Activated naive CD8-positive, alpha-beta T cell treated with anti-CD3 and anti-CD28 coated beads, Interleukin-2, amount 10 ng/mL, durations not matched to agents 7 days and 5 days (primary cell): ENCODE results near the gene DNAH9. TPM values are rescaled to one million over a fixed set of nuclear protein-coding genes. Genes with fewer than 3 reads are reported as not detected.

ENCODE experiments used
- ATAC-seq: fragments of 150-1000 bp; cut with Tn5 transposase; one replicate; pipeline ENCODE4 v1.10.0; 2021; ENCODE audit warnings: low read depth, moderate library complexity
- POLR2A ChIA-PET: fragments of 350-600 bp; sonication (Branson Sonifier 250); formaldehyde crosslinking; loops from one replicate; lab custom pipeline; 2021; ENCODE audit warnings: antibody characterized with exemption; lab: Charles Lee
- DNase-seq: peaks from one replicate; pipeline ENCODE4 v3.0.0; 2021
- H3K27ac Mint-ChIP-seq: one replicate; pipeline ENCODE4 v1.8.0; 2022; ENCODE audit warnings: mild to moderate bottlenecking, mixed read lengths
- H3K27me3 Mint-ChIP-seq: one replicate; pipeline ENCODE4 v1.8.0; 2022; ENCODE audit warnings: mild to moderate bottlenecking, moderate library complexity, mixed read lengths
- H3K36me3 Mint-ChIP-seq: one replicate; pipeline ENCODE4 v1.8.0; 2021; ENCODE audit warnings: mild to moderate bottlenecking, mixed read lengths
- H3K4me1 Mint-ChIP-seq: one replicate; pipeline ENCODE4 v1.8.0; 2021; ENCODE audit warnings: mixed read lengths
- H3K4me3 Mint-ChIP-seq: one replicate; pipeline ENCODE4 v1.8.0; 2022; ENCODE audit warnings: mild to moderate bottlenecking, moderate library complexity, mixed read lengths
- H3K9me3 Mint-ChIP-seq: one replicate; pipeline ENCODE4 v1.8.0; 2021; ENCODE audit warnings: mixed read lengths
- total RNA-seq, 2 experiments: library from RNA; stranded (reverse); gene quantifications; one replicate each; pipeline ENCODE4 v1.2.3, GENCODE V29; 2021

The DNAH9 gene
- total RNA-seq, 2 experiments from 2014 or later, result not detected

DNA sequence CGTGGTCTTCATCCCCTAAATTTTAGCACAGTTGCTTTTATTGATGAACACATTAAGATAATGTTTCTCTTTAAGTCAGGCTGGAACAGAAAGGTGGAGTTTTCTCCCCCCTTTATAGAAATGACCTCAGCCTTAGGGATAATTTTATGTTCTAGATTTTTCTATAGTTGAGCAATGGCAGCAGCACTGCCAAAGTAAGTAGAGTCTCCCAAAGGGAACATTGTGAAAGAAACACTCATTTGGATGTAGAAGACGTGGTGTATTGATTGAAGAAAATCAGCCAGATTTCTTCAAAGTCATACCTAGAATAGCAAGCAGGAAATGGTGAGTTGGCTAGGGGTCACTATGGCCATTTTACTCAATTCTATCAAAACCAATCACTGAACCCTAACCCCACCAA, 122.5 kb downstream of the DNAH9 start:
- H3K36me3 Mint-ChIP-seq, result no peaks in the 10 kb centered on the region
- POLR2A ChIA-PET, result no interaction called here
- H3K27me3 Mint-ChIP-seq, result no peaks in the 10 kb centered on the region
- ATAC-seq (no peak), DNase-seq (no peak)
- no peak overlapping the region for H3K27ac Mint-ChIP-seq
- no peaks in the 10 kb centered on the region for H3K4me1 Mint-ChIP-seq
- H3K4me3 Mint-ChIP-seq, result no peak overlapping the region
- H3K9me3 Mint-ChIP-seq, result no peaks in the 10 kb centered on the region

DNA sequence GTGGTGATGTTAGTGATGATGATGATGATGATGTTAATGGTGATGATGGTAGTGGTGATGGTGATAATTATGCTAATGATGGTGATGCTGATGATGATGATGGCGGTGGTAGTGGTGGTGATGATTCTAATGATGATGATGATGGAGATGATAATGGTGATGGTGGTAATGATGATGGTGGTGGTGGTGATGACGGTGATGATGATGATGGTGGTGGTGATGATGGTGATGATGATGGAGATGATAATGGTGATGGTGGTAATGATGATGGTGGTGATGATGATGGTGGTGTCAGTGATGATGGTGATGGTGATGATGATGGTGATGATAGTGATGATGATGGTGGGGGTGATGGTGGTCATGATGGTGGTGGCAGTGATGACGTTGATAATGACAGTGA, 132.5 kb downstream of the DNAH9 start:
- POLR2A ChIA-PET, result no interaction called here
- Mint-ChIP-seq H3K4me3 (no peak overlapping the region), H3K36me3 (no peaks in the 10 kb centered on the region), H3K27ac (no peak overlapping the region), H3K4me1 (no peaks in the 10 kb centered on the region), H3K9me3 (peaks cover 2% of the 10 kb centered on the region), H3K27me3 (no peaks in the 10 kb centered on the region)
- ATAC-seq (no peak), DNase-seq (no peak)

DNA sequence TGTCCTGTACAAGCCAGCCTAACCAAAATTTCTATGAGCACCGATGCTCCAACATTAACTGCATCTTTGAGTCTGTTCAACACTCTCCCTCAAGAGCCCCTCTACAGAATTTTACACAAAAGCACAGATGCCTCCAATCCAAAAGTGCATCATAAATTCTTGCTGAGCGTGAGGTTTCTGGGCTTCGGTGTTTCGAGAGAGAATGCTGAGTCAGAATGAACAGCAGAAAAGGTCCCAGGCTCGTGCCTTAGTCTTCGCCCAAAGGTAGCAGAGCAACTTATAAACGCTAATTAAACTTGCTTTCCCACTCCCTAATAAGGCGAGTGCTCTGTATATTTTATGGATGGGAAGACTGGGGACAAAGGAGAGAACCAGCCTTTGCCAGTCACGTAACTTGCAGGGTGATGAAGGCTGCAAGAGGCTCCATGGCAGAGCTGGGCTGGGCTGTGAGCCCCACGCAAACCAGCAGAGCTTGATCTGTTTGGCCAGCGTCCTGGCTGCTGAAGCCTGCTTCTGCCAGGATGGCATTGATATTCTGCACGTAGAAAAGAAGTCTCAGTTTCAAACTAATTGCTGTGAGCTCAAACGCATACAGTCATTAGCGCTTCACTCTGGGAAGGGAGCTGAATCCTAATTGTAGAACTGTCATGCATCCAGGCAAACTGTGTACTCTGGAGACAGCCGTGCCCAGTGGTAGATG, 138.5 kb downstream of the DNAH9 start:
- H3K27ac Mint-ChIP-seq, result no peak overlapping the region
- H3K4me3 Mint-ChIP-seq, result no peak overlapping the region
- no peaks in the 10 kb centered on the region for H3K4me1 Mint-ChIP-seq
- no peaks in the 10 kb centered on the region for H3K36me3 Mint-ChIP-seq
- DNase-seq (no peak), ATAC-seq (no peak)
- peaks cover 1% of the 10 kb centered on the region for H3K27me3 Mint-ChIP-seq
- POLR2A ChIA-PET, result no interaction called here
- peaks cover 2% of the 10 kb centered on the region for H3K9me3 Mint-ChIP-seq

DNA sequence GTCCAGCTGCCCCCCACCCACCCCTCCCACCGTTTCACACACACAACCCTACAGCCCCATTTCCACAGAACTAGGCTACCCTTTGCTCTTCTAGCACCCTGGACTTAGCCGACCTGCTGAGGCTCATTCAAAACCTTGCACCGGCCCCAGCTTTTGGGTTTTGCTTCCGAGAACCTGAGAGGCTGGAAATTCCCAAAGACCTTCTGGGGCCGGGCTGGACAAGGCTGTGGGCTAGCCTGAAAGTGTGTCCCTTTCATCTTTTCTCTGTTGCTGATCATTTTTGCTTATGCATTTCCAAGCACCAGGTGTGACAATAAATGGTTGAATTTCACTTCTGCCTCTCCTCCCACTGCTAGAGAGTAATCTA, 139.0 kb downstream of the DNAH9 start:
- Mint-ChIP-seq H3K27ac (no peak overlapping the region), H3K4me3 (no peak overlapping the region), H3K4me1 (no peaks in the 10 kb centered on the region), H3K9me3 (peaks cover 2% of the 10 kb centered on the region), H3K27me3 (peaks cover 1% of the 10 kb centered on the region), H3K36me3 (no peaks in the 10 kb centered on the region)
- DNase-seq (no peak), ATAC-seq (no peak)
- POLR2A ChIA-PET, result no interaction called here

DNA sequence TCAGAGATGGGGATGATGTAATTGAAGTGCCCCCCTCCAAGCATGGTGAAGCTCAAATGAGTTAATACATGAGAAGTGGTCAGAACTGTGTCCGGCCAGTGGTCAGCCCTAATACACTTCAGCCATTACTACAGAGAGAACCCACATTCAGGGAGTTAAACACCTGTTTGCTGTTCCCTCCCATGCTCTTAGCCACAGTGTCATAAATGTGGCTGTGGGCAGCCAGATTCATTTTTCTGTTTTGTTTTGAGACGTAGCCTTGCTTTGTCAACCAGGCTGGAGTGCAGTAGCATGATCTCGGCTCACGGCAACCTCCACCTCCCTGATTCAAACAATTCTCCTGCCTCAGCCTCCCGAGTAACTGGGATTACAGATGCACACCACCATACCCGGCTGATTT, 139.9 kb downstream of the DNAH9 start:
- POLR2A ChIA-PET, result no interaction called here

DNA sequence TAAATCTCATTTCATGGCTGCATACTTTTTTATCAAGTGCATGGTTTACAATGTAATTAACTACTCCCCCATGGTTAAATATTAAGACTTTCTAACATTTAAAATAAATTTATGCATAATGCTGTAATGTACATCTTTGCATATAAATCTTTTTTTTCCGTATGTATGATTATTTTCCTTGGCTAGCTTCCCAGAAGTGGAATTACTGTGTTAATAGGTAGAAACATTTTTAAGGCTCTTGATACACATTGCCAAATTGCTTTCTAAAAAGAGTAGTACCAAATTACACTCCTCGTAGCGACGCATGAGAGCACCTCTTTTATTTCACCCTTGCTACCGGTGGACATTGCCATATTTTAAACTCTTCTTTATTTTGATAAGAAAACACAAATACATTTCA, 141.1 kb downstream of the DNAH9 start:
- ATAC-seq (no peak), DNase-seq (no peak)
- Mint-ChIP-seq H3K4me1 (no peaks in the 10 kb centered on the region), H3K27me3 (peaks cover 1% of the 10 kb centered on the region), H3K4me3 (no peak overlapping the region), H3K9me3 (peaks cover under 1% of the 10 kb centered on the region), H3K36me3 (no peaks in the 10 kb centered on the region), H3K27ac (no peak overlapping the region)
- POLR2A ChIA-PET, result no interaction called here

More for the DNA sequence above, 139.9 kb downstream of the DNAH9 start:
- Mint-ChIP-seq H3K4me3 (no peak overlapping the region), H3K4me1 (no peaks in the 10 kb centered on the region), H3K27me3 (peaks cover 1% of the 10 kb centered on the region), H3K9me3 (no peaks in the 10 kb centered on the region), H3K27ac (no peak overlapping the region), H3K36me3 (no peaks in the 10 kb centered on the region)
- DNase-seq, result no peak
- no peak for ATAC-seq

DNA sequence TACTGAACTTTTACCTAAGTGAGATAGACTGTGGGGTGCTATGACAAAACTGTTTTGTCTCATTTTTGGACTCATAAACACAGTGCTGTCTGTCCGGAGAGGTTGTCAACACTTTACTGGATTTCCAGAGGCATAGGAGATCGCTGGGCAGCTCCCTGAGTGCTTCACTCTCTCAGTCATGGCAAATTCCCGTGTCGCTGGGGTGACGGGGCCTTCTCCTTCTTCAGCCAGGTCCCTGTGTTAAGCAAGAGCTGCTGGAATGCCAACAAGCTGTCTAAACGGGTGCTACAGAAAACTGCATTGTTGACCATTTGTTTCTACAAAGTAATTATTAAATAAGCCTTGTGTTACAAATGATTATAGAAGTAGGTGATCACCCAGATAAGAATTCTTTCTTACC, 141.6 kb downstream of the DNAH9 start:
- ATAC-seq, result no peak
- no peak overlapping the region for H3K27ac Mint-ChIP-seq
- peaks cover 1% of the 10 kb centered on the region for H3K27me3 Mint-ChIP-seq
- peaks cover 3% of the 10 kb centered on the region for H3K9me3 Mint-ChIP-seq
- H3K36me3 Mint-ChIP-seq, result no peaks in the 10 kb centered on the region
- H3K4me3 Mint-ChIP-seq, result no peak overlapping the region
- no peaks in the 10 kb centered on the region for H3K4me1 Mint-ChIP-seq
- DNase-seq, result no peak
- POLR2A ChIA-PET, result no interaction called here

DNA sequence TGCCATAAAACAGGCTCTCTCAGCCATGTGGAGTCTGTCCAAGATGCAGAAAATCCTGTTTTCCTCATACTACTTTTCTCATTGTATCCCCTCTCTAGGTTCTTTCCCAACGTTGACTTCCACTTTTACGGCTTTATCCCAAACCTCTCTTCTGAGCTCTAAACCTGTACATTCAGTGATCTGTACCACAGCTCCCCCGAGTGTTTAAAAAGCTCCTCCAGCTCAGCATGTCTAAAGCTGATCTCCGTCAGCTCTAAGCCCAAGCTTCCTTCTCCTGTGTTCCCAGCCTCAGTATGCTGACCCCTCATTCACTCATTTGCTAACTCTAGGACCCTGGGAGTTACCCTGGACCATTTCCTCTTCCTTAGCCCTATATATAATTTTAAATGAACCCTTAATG, 144.6 kb downstream of the DNAH9 start:
- Mint-ChIP-seq H3K27me3 (no peaks in the 10 kb centered on the region), H3K4me1 (no peaks in the 10 kb centered on the region), H3K9me3 (peaks cover 9% of the 10 kb centered on the region), H3K27ac (no peak overlapping the region), H3K4me3 (no peak overlapping the region), H3K36me3 (no peaks in the 10 kb centered on the region)
- ATAC-seq (no peak), DNase-seq (no peak)
- POLR2A ChIA-PET, result no interaction called here

DNA sequence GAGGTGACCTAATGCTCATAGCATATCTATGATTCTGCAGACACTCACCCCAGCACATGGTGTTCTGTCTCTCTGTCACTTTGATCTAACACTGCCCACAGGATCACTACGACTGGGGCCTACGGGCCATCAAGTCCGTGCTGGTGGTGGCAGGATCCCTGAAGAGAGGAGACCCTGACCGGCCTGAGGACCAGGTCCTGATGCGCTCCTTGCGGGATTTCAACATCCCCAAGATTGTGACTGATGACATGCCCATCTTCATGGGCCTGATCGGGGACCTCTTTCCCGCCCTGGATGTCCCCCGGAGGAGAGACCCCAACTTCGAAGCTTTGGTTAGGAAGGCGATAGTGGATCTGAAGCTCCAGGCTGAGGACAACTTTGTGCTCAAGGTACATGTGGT, 146.4 kb downstream of the DNAH9 start:
- Mint-ChIP-seq H3K27ac (no peak overlapping the region), H3K9me3 (peaks cover 9% of the 10 kb centered on the region), H3K27me3 (no peaks in the 10 kb centered on the region), H3K4me1 (no peaks in the 10 kb centered on the region), H3K36me3 (no peaks in the 10 kb centered on the region), H3K4me3 (no peak overlapping the region)
- no peak for DNase-seq
- POLR2A ChIA-PET, result no interaction called here
- ATAC-seq, result no peak

DNA sequence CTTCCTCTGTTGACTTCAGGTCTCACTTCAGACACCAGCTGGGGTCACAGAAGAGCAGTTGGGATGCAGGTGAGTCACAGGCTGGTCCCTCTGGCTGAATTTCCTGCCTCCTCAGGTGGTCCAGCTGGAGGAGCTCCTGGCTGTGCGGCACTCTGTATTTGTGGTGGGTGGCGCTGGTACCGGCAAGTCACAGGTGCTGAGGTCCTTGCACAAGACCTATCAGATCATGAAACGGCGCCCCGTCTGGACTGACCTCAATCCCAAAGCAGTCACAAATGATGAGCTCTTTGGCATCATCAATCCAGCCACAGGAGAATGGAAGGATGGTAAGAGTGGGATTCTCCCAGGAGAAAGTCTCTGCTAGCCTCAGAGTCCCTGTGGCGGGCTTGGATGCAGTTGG, 149.2 kb downstream of the DNAH9 start:
- DNase-seq (no peak), ATAC-seq (no peak)
- H3K4me3 Mint-ChIP-seq, result no peak overlapping the region
- H3K9me3 Mint-ChIP-seq, result peaks cover 9% of the 10 kb centered on the region
- H3K27ac Mint-ChIP-seq, result no peak overlapping the region
- POLR2A ChIA-PET, result no interaction called here
- H3K27me3 Mint-ChIP-seq, result no peaks in the 10 kb centered on the region
- no peaks in the 10 kb centered on the region for H3K36me3 Mint-ChIP-seq
- H3K4me1 Mint-ChIP-seq, result no peaks in the 10 kb centered on the region

DNA sequence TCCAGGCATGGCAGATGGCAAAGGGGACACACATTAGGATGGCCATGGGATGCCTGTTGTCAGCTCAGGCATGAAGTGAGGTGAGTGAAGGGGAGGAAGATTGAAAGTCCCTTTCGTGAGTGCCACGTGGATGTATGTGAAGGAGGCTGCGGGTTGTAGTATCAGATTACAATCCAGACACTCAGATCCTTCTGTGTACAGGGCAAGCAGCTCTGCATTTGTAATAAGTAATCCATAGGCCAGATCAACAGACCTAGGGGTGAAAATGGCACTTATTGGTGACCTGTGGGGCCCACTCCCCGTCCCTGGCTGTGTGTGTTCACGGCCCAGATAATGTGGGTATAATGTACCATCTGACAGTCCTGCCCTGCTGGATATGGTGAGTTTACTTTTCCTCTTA, 159.5 kb downstream of the DNAH9 start:
- ATAC-seq, result no peak
- Mint-ChIP-seq H3K9me3 (peaks cover 1% of the 10 kb centered on the region), H3K4me1 (no peaks in the 10 kb centered on the region), H3K27me3 (no peaks in the 10 kb centered on the region), H3K36me3 (no peaks in the 10 kb centered on the region), H3K4me3 (no peak overlapping the region), H3K27ac (no peak overlapping the region)
- no peak for DNase-seq
- POLR2A ChIA-PET, result no interaction called here

DNA sequence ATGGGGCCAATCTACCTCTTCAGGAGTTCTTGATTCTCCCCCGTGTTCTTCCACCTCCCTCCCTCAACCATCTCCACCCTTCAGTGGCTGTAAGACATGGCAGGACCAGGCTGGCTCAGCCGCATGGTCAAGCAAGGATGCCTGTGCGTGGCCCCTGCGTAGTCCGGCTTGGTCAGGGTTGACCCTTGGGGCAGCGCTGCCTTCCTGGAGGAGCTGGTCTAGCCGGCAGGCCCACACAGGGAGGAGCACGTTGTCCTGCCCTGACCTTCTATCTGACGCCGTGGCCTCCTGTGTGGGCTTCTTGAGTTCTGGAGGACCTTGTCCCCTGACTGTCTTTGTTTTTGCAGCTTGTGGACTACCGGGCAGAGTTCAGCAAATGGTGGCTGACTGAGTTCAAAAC, 169.8 kb downstream of the DNAH9 start:
- no peak overlapping the region for H3K4me3 Mint-ChIP-seq
- H3K27me3 Mint-ChIP-seq, result no peaks in the 10 kb centered on the region
- no peaks in the 10 kb centered on the region for H3K4me1 Mint-ChIP-seq
- H3K36me3 Mint-ChIP-seq, result no peaks in the 10 kb centered on the region
- DNase-seq, result no peak
- no peak for ATAC-seq
- peaks cover 2% of the 10 kb centered on the region for H3K9me3 Mint-ChIP-seq
- POLR2A ChIA-PET, result no interaction called here
- H3K27ac Mint-ChIP-seq, result no peak overlapping the region

DNA sequence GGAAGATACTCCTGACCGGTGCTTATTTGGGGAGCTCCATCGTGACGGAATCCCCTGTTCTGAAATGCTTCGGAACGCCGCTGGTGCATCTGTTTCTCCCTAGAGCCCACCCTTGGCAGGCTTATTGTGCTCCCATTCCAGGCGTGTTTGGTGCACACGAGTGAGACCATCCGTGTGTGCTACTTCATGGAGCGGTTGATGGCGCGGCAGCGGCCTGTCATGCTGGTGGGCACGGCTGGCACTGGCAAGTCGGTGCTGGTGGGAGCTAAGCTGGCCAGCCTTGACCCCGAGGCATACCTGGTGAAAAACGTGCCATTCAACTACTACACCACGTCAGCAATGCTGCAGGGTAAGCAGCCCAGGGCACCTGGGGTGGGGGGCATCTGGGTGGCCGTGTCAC, 170.7 kb downstream of the DNAH9 start:
- Mint-ChIP-seq H3K27me3 (no peaks in the 10 kb centered on the region), H3K4me1 (no peaks in the 10 kb centered on the region), H3K9me3 (peaks cover 2% of the 10 kb centered on the region), H3K27ac (no peak overlapping the region), H3K4me3 (no peak overlapping the region), H3K36me3 (no peaks in the 10 kb centered on the region)
- POLR2A ChIA-PET, result no interaction called here
- DNase-seq, result no peak
- ATAC-seq, result no peak

DNA sequence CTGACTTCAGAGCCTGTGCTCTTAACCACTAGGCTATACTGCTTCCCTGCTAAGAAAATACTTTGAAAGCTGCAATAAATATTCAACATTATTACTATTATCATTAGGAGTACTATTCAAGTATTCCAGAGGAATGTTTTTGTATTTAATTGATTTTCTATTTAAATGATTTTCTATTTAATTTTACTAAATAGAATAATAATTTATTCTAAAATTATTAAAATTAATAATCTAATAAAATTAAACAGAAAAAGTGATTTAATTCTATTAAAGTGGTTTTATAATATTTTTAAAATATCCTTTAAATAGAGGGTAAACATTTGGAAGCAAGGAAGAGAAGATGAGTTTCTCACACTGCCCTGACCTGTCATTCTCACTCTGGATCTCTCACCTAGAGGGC, 173.8 kb downstream of the DNAH9 start:
- ATAC-seq (no peak), DNase-seq (no peak)
- H3K9me3 Mint-ChIP-seq, result peaks cover 2% of the 10 kb centered on the region
- H3K27ac Mint-ChIP-seq, result no peak overlapping the region
- H3K4me1 Mint-ChIP-seq, result no peaks in the 10 kb centered on the region
- H3K36me3 Mint-ChIP-seq, result no peaks in the 10 kb centered on the region
- no peaks in the 10 kb centered on the region for H3K27me3 Mint-ChIP-seq
- H3K4me3 Mint-ChIP-seq, result no peak overlapping the region
- POLR2A ChIA-PET, result no interaction called here

DNA sequence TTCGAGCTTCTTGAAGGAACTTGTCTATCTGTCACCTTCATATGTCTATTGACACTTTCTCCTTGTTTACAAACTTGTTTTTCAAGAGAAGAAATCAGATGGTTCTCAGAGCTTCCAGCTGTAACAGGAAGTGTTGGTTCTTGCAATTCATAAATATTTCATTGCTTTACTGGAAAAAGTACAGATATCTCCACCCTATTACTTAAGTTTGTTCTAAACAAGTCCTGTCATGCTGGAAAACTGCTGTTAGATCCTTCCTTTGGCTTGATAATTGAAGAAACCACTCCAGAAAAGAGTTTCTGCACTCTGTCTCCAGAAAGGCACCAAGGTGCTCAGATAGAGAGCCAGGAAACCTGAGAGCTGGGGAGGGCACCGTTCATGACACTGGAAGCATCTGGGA, 181.6 kb downstream of the DNAH9 start:
- Mint-ChIP-seq H3K27me3 (no peaks in the 10 kb centered on the region), H3K9me3 (peaks cover 1% of the 10 kb centered on the region), H3K4me1 (no peaks in the 10 kb centered on the region), H3K27ac (no peak overlapping the region), H3K4me3 (no peak overlapping the region), H3K36me3 (no peaks in the 10 kb centered on the region)
- DNase-seq, result no peak
- ATAC-seq, result no peak
- POLR2A ChIA-PET, result no interaction called here
